ENCODE results near the gene CATSPERE. TPM values are rescaled to one million over a fixed set of nuclear protein-coding genes. Genes with fewer than 3 reads are reported as not detected.

The CATSPERE gene
- total and polyA plus RNA-seq, 2 of the 8 experiments (the other 6 are each of a cell fraction or from before 2014, with no cell fraction given), result 0.05 to 0.45 TPM

DNA sequence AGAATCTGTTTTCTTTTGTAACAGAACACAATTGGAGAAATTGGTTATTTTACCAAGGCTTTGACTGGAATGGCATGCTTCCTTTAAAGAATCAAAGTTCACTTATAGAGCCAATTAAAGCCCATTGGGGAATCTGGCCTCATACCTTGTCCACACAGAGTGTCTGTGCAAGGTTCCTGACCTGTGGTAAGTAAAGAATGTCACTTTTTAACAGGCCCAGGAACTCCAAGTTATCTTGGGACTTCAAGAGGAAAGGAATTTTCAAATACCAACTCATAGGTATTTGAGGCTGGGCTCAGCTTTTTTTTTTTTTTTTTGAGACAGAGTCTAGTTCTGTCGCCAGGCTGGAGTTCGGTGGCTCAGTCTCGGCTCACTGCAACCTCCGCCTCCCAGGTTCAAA lies 2.3 kb upstream of the CATSPERE start (continued):
- TF ChIP-seq POLR2AphosphoS5 (IDR thresholded peaks at IDR 0.05; ENCODE audit: low read depth, low read length) (no peak), PHF8 (conservative IDR thresholded peaks at IDR 0.05; ENCODE audit: low read depth, low read length) (no peak), SIRT6 (IDR thresholded peaks at IDR 0.05; ENCODE audit: low read length) (no peak), SP1 (IDR thresholded peaks at IDR 0.05; ENCODE audit: low read depth, low read length) (no peak), NRF1 (IDR thresholded peaks at IDR 0.05; ENCODE audit: low read depth, low read length) (no peak)
